NOMO-1 treated with DMSO at 0.1 percent for 48 hours (cell line): ENCODE measurements around the gene NRXN3.

Experiments
- DNase-seq: peaks from one replicate; lab custom pipeline; 2025; ENCODE audit not compliant: unreplicated experiment; lab: John Stamatoyannopoulos, UW

Gene NRXN3

DNA sequence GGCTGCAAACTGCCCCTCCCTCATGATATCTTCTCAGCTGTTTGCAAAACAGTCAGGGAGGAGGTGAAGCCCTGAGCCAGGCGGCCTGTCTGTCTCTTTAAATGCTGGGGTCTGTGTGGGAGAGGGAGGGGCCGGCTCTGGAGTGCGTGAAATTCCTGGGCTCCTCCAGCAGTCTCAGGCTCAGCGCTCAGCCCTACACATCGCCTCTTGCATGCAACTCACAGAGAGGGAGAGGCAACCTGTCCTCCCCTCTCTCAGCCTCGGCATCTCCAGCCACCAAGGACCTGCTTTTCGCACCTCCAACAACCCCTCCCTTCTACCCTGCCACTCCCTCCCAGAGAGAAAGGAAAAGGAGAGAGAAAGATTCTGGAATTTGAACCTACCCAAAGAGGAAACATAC is at the start of gene NRXN3:
TSS of gene NRXN3 (plus strand) at position 171 of the 400 bp plus-strand sequence. CDS start 72,721 bp downstream, outside the sequence.
- DNase-seq: no peak

DNA sequence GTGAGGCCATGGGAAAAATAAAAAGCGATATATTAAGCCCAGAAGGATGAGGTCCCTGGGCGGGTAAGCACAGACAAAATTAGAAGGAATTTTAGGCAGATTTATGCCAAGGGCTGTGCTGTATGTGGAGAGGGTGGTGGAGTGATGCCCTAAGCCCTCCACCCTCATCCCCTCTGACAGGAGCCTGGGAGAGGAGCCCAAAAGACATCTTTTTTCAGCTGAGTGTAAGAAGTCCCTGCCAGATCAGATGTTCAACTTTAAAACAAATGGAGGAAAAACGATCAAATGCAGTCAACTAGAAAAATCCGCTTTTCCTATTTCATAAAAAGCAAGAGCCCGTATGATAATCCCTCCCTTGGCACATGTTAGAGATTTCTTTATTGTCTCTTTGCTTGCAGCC is 47.7 kb upstream of the NRXN3 start:
- DNase-seq: no peak

DNA sequence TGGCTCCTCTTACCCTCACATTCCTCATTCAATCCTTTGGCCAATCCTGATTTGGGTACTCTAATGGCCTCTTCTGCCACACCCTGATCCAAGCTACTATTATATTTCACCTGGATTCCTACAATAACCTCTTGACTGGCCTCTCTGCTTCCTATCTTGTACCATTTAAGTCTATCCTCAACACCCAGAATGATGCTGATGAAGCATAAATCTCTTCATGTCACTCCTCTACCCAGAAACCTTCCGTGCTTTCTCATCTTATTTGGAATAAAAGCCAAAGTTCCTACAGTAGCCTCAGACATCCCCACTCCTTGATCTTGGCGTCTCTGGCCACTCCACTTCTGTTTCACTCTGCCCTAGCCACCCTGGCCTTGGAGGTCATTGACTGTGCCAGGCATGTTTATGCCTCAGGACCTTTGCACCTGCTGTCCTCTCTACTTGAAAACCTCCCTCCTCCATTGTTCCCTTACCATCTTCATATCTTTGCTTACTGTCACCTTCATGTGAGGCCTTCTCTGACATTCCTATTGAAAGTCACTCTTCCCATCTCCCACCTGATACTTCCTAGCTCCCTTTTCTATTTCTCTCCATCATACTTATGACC is 46.4 kb upstream of the NRXN3 start:
- DNase-seq: no peak

DNA sequence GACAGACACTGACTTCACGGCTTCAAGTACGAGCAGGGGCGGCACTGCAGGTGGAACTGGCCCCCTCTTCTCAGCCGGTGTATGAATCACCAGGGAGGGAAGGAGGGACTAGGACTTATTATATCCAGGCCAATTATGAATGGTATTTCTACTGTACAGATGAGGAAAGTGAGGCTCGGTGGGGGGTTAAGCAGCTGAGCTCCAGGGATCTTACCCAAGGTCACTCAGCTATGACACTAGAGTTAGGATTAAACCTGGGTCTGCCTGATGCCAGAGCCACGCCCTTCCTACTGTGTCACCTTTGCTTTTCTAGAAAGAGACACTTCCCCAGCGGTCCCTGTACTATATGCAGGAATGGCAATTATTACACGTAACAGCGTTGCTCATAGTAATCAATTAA is 42.2 kb upstream of the NRXN3 start:
- DNase-seq: no peak

DNA sequence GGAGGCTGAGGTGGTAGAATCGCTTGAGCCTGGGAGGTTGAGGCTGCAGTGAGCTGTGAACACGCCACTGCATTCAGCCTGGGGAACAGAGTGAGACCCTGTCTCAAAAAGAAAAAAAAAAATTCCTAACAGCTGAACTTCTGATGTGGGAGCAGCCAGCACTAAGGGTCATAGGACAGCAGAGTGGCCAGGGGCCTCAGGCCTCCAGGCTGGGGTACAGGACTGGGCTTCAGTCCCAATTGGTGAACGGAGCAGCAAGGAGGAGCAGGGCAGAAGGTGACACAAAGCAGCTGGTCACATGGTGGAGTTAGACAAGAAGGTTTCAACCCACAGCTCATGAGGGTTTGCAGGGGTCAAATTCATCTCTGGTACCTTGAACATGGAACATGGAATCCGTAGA is 40.8 kb upstream of the NRXN3 start:
- DNase-seq: no peak

DNA sequence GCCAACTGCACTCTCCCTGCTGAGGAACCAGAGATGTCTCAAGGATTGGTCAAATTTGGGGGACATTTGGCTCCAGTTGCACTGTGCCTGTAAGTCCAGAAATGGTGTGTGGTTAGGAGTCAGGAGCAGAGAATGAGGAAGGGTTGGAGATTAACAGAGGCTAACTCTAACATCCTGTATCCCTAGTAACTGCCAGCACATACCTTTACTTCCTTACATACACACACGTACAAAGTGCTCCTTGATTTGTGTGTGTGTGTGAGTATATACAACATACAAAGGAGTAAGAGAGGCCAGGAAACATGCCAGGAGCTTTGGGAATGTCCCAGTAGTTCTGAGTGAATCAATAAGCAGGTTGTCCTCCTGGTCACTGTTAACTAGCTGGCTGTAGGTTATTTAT is 39.8 kb upstream of the NRXN3 start:
- DNase-seq: no peak

DNA sequence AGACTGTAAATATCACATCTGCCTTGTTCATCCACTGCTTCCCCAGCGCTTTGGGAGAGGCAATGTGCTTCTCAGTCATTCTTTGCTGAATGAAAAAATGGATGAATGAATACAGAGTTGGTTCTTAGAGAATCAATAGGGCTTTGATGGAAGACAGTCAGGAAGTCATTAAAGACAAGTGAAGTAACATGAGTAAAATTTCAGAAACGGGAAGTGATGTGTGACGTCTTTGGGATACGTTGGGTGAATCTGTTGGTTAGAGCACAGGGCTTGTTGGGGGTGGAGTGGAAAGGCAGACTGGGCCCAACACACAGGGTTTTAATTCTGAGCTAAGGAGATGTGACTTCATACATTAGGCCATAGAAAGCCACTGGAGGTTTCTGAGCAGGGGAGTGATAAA is 39.0 kb upstream of the NRXN3 start:
- peak; percentile 59 for DNase-seq

DNA sequence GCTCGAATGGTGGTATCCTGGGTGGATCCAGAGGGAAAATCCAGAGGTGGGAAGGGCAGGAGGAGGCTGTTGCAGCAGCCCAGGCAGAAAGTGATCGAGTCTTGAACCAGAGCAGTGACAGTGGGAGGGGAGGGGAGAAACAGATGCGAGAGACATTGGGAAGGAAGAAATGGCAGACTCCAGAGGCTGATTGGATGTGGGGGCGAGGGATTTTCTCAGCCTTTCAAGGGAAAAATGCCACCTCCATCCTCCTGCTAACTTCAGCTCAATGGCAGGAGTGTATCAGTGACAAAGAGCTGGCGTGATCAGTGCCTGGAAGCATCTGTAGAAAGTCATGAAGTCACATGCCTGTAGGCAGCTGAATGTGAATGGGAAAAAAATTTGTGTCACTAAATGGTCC is 38.6 kb upstream of the NRXN3 start:
- no peak for DNase-seq

DNA sequence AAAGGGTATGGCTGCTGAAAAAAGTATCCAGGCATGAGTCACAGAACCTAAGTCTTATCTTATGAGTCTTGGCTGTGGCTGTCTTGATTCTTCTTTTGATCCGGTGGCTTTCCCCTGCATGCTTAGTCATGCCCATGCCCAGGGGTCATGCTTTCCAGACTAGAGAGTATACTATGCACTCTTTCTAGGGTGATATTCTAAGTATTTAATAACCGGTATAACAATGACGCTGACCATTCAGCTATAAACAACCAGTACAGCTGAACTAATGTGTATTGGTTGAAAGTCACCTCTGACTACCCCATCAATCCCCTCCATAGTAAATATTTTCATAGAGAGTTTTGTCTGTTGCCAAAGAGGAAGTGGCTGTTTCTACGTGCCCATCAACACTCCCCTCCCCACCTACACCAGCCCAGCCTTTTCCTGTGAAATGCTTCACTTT is 34.7 kb upstream of the NRXN3 start:
- DNase-seq: peak; percentile 53

DNA sequence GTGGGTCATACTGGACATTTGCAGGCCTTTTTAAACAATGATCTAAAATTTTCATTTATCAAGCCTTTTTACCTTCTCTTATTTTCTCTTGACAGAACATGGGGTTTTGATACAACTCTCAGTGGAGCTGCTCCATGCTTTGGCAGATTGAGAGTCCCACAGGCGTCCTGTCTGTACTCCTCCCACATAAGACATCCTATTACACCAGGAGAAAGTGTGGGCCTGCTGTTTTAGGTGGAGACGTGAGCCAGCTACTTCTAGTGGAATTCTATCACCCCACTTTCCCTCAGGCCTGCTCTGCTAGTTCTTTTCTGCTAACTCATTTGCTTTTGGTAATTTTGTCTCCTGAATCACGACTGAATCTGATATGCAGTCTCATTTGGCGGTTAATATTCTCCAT is 33.5 kb upstream of the NRXN3 start:
- no peak for DNase-seq

DNA sequence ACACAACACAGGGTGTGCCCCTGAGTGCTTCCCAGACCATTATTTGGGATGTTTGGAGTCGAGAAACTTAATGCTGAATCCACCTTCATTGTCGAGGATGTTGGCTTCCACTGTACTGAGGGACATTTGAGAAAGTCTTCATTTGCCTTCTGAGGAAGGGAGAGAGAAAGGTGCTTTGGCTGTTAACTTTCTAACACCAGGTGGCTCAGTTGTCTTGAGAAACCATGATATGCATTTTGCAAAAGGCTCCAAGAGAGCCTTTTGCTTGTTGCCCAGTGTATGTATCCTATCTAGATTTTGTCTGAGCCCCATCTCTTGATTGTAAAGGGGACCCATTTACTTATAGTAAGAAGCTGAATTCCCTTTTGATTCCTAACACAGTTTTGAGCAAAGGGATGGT is 28.6 kb upstream of the NRXN3 start:
- DNase-seq: no peak

DNA sequence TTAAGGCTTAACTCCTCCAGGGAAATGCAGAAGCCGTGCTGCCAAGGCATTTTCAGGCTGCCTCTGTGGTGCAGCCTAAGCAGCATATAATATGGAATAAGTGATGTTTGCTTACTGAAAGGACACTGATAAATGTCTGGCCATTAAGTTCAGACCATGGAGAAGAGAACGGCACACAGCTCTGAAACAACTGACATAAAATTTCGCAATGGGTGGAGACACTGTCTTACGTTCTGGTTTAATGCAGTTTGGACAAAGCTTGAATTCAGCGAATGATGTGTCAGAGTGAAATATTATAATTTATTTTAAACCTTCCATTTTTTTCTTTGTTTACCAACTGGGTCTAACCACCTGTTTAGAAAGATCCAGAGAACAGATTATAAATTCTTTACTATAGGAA is 27.2 kb upstream of the NRXN3 start:
- peak; percentile 25 for DNase-seq

DNA sequence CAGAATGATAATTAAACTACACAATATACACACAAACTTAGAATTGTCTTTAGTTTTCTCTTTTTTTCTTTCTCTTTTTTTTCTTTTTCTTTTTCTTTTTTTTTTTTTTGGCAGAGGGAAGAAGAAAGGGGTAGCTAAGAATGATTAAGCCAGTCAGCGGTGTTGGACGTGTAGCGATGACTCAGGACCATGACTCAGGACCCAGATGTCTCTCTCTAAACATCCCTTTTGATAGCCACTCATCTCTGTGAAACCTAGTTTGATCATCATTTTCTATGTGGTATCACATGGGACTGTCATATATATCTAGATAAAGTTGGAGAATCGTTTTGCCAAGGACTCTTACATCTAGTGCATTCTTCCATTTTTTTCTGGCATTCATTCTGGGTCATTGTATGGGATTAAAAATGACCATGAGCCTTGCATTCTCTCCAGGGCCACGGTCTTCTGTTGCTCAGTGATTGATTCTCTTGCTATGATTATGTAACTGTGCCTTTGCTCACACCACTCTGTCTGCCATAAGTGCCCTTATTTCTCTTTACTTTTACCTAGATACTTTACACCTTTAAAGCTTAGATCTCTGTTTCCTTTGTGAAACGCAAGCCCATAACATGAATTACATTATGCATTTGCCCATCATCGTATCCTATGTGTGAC is 26.6 kb upstream of the NRXN3 start:
- peak; percentile 41 for DNase-seq

DNA sequence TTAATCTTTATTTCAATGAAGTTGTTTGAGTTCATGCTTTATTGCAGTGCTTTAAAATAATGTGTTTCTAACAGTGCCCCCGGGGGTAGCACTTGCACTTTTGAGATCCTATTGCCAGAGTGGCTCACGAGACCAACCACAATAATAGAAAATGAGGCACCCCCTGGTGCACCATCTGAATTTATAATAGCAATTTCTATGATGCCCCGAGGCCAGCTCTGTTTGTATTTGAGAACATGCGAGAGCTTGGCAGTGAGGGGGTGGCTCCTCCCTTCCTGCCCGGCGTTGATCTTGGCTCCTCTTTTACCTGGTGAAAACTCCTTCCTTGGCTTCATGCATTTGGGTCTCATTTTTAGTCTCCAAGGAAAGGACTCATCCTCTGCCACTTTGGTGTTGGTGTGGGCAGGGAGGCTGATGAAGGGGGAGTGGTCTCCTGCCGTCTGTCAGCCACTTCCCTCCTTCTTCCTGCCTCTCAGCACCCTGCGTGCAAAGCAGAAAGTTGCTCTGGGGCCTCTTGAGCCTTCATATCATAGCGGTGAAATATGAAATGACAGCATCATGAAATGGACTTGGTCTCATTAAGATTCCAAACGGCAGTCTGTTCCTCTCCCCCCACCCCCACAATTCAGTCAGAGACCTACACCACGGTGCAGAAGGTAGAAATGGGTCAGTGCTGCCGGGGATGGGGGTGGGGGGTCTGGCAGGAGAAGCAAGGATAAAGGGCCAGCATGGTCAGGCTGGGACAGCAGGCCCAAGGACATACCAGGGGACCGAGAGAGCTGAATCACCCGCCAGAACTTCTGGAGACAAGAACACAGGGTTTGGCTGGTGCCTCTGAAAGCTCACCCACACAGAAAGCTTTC is 17.7 kb upstream of the NRXN3 start:
- no peak for DNase-seq

DNA sequence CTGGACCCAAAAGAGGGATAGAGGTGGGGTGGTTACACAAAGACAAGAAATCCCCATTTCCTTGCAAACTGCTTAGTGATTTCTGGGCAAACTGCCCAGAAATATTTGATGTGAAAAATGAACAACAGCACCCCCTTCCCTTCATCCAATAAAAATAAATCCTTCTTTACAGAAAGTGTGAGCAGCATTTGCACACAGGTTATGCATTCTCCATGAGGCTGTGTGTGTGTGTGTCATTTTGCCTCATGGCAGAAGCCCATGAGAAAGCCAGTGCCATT is 17.2 kb upstream of the NRXN3 start:
- no peak for DNase-seq

DNA sequence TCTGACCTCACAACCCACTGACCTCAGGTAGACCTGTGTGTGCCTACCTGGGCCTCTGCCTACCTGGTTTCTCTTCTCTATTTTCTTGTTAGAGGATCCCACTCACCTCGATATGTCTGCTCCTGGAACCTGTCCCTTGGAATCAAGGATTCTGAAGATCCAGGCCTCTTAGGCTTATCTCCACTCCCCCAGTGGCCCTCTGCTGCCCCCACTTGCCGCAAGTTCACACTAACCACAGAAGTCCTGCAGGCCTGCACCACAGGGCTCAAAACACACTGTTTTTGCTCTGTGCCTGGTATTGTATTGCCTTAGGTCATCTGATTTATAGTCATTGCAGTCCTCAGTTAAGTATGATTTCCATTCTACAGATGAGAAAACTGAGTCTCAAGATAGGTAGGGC is 15.3 kb upstream of the NRXN3 start:
- DNase-seq: no peak

DNA sequence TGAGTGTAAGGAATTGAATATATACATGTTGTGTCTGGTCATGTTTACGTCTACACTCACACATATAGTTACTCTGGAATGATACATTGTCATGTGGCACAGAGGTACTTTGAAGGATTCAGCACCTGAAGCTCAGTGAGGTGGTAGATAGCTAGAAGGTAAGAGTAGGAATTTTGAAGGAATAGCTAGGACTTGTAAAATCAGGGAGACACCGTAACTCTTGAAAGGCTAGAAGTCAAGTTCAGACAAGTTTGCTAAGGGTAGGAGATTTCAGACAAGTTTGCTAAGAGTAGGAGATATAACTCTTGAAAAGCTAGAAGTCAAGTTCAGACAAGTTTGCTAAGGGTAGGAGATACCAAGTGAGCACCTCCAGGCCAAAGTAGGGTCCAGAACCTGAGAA is 14.0 kb upstream of the NRXN3 start:
- no peak for DNase-seq

DNA sequence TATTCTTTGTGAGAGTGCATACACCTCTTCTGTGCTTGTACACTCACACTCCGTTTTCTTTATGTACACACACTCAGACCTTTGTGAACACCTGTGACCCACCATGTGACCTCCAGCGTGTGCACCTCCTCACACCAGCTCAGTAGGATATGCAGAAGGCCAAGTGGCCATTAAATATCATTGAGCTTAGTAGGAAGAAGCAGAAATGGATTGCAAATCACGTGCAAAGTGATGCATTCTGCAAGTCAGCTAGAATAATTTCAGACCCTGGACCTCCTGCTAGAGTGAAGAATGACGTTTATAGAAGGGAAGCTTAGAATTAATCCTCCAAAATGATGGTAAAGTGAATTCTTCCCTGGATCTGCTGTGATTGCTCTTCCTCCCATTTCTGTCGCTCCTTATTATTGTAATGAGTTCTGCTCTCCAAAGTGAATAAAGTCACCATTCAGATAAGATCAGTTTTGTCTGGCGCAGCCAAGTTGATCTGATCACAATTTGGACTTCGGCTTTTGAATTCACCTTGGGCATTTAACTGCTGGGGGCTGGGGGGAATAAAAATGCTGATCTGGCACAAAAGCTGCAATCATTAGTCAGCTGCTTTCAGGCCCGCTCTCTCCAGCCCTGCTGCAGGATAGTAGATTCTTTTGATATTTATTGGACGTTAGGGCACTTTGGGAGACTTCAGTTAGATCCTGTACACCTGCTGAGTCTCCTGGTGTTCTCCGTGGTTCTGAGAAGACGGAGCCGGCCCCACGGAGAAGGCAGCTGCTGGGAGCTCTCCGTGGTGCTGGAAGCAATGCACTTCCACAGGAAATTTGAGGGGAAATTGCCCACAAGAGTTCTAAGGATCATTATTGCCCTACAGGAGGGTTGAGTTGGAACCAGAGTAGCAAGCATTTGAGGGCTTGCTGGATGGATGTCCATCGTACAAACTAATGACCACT is 12.4 kb upstream of the NRXN3 start:
- peak; percentile 30 for DNase-seq

DNA sequence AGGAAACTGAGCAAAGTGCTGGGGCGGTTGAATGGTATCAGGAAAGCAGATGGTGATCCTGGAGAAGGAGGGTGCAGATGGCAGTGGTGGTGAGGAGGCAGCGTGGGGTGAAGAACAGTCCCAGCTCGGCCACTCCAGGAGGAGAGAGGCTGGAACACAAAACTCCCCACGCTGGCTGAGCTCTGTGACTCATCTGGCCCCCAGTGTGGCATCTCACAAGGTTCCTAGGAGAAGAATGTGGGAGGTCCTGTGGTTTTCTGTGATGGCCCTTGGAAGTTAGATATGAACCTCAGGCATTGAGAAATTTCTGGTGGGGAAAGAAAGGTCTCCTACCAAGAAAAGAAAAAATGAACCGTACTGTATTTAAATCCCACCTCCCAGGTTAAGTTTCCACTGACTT is 8.0 kb upstream of the NRXN3 start:
- DNase-seq: no peak

DNA sequence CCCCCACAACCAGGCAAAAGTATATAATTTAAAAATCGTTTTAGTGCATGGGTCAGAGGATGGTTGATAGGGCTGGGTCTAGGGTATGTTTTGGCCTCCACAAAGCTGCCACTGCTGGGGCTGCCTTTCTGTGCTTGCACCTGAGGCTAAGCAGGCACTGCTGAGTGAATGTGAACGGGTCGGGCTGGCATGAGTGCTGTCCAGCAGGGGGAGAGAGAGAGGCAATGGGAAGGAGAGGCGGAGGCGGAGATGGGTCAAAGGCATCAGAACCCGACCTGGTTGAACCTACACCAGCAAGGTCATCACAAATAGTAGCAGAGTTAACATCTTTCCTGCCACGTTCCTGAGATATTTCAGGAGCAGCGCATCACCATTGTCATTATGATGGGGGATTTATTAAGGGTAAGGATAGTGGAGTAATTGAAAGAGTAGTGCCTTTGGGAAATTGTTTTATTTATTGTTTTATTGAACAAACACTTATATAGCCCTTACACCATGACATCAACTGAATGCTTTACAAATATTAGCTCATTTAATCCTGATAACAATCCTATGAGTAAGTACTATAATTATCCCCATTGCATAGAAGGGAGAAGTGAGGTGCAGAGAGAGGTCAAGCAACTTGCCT is 5.8 kb upstream of the NRXN3 start:
- DNase-seq: peak; percentile 25

DNA sequence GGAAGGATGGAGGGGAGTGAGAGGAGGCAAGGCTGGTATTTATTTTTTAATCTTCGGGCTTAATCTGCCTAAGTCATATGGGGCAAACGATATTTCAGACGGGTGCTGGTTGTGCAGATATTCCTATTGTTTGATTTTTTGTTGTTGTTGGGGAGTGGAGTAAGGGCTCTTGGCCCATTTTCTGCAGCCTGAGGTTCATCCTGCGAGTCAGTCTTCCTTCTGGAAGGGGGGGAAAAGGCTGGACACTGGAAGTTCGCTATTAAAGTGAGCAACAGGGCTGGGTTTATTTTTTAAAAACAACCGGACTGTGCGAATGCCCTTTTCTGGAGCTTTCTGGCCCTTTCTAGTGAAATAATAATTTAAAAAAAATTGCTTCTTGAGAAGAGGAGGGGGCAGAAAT is 2.3 kb downstream of the NRXN3 start:
- no peak for DNase-seq
